ENCODE measurements around the gene PSTPIP1. TPM values are rescaled to one million over a fixed set of nuclear protein-coding genes. Genes with fewer than 3 reads are reported as not detected.

PSTPIP1 gene
- total and polyA plus RNA-seq, 2 of the 8 experiments (the other 6 are each of a cell fraction or from before 2014, with no cell fraction given) = 1.6 to 1.8 TPM

- no peak for TF ChIP-seq CEBPB (IDR thresholded peaks at IDR 0.05; ENCODE audit: low read depth, low read length)
Observed at GRCh38 chr15:76973362-76973743, 21.6 kb upstream of the PSTPIP1 start (continued).
